Right atrium auricular region (tissue), 2 donors: ENCODE results near the gene RSKR. TPM values are rescaled to one million over a fixed set of nuclear protein-coding genes. Genes with fewer than 3 reads are reported as not detected.

ENCODE experiments used
- DNase-seq: peaks from one replicate; pipeline ENCODE4 v3.0.0-alpha.2; 2019; ENCODE audit warnings: low spot score
- H3K27ac ChIP-seq, 2 donors: fragments of 200-600 bp; sonication (generic); 1 replicate in 1 of 2; 2 replicates in 1 of 2; pipeline ENCODE4 v1.5.1; 2016 to 2019
- H3K27me3 ChIP-seq, 2 donors: fragments of 200-600 bp; sonication (generic); one replicate each; pipeline versions ENCODE4 v1.5.1 to v1.6.0; 2017 to 2019
- H3K36me3 ChIP-seq: fragments of 200-600 bp; sonication (generic); one replicate; pipeline ENCODE4 v1.5.1; 2016
- H3K4me1 ChIP-seq, 2 donors: fragments of 200-600 bp; sonication (generic); one replicate each; pipeline versions ENCODE4 v1.5.1 to v1.6.0; 2017 to 2019
- H3K4me3 ChIP-seq, 2 donors: fragments of 200-600 bp; sonication (generic); 1 replicate in 1 of 2; 2 replicates in 1 of 2; pipeline ENCODE4 v1.5.1; 2017 to 2019; ENCODE audit warnings: mild to moderate bottlenecking in 1 of 2, moderate library complexity in 1 of 2
- H3K9me3 ChIP-seq, 2 donors: fragments of 200-600 bp; sonication (generic); one replicate each; pipeline ENCODE4 v1.5.1; 2019
- total RNA-seq, 2 donors: library from RNA; depleted of rRNA; stranded (reverse); fragments of >200 nt; gene quantifications; one replicate each; pipeline ENCODE4 v1.1.0, GENCODE V29; 2016
- TF ChIP-seq, protein P1 (sequence below), 2 donors: fragments of 200-600 bp; sonication (generic); IDR thresholded peaks; one replicate each; pipeline ENCODE4 v1.5.1; 2019; ENCODE audit warnings: antibody characterized with exemption in 2 of 2

The RSKR gene
- total RNA-seq, 2 donors from 2014 or later, result 1.3 to 1.8 TPM

DNA sequence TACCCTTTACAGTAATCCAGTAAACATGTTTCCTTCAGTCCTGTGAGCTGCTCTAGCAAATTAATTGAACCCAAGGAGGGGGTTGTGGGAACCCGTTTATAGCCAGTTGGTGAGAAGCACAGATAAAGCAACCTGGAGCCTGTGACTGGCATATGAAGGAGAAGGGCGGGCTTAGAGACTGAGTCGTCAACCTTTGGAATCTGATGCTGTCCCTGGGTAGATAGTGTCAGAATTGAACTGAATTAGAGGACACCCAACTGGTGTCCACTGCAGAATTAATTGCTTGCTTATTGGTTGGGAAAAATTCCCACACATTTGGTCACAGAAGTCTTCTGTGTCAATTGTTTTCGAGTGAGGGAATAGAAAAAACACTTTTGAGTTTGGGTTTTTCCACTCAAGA, 12.8 kb upstream of the RSKR start:
- H3K4me3 ChIP-seq, result no peak overlapping the region
- no peak overlapping the region for H3K27ac ChIP-seq
- H3K36me3 ChIP-seq, result peaks cover 64% of the 10 kb centered on the region
- peaks cover 0 to 6% of the 10 kb centered on the region in 2 donors for H3K4me1 ChIP-seq
- no peak for DNase-seq
- no peaks in the 10 kb centered on the region for H3K9me3 ChIP-seq
- TF ChIP-seq, protein P1, sequence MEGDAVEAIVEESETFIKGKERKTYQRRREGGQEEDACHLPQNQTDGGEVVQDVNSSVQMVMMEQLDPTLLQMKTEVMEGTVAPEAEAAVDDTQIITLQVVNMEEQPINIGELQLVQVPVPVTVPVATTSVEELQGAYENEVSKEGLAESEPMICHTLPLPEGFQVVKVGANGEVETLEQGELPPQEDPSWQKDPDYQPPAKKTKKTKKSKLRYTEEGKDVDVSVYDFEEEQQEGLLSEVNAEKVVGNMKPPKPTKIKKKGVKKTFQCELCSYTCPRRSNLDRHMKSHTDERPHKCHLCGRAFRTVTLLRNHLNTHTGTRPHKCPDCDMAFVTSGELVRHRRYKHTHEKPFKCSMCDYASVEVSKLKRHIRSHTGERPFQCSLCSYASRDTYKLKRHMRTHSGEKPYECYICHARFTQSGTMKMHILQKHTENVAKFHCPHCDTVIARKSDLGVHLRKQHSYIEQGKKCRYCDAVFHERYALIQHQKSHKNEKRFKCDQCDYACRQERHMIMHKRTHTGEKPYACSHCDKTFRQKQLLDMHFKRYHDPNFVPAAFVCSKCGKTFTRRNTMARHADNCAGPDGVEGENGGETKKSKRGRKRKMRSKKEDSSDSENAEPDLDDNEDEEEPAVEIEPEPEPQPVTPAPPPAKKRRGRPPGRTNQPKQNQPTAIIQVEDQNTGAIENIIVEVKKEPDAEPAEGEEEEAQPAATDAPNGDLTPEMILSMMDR (IDR thresholded peaks at IDR 0.05), result no peak
- no peaks in the 10 kb centered on the region for H3K27me3 ChIP-seq

DNA sequence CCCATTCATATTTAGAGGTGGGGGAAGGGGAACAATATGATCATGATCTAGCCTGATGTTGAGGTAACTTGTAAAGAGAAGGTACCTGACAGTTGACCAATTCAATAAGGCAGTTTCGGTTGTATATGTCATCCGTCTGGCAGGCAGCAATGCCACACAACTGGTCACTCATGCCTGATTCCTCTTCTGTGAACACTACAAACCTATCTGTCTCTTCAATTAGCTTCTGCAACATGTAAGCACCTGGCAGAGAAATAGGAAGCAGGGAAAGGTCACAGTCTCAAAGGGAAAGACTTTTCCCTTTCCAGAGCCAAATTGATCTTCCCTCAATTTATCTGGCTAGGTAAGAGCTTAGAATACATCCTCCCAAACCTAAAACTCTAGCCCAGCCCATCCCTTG, 10.2 kb upstream of the RSKR start:
- peaks cover 0 to 6% of the 10 kb centered on the region in 2 donors for H3K4me1 ChIP-seq
- H3K4me3 ChIP-seq, result no peak overlapping the region
- no peak for DNase-seq
- peaks cover 64% of the 10 kb centered on the region for H3K36me3 ChIP-seq
- no peaks in the 10 kb centered on the region for H3K27me3 ChIP-seq
- peak overlapping the region in 1 of 2 donors; percentile 3 for H3K27ac ChIP-seq
- TF ChIP-seq, protein P1 (IDR thresholded peaks at IDR 0.05), result no peak
- H3K9me3 ChIP-seq, result no peaks in the 10 kb centered on the region

DNA sequence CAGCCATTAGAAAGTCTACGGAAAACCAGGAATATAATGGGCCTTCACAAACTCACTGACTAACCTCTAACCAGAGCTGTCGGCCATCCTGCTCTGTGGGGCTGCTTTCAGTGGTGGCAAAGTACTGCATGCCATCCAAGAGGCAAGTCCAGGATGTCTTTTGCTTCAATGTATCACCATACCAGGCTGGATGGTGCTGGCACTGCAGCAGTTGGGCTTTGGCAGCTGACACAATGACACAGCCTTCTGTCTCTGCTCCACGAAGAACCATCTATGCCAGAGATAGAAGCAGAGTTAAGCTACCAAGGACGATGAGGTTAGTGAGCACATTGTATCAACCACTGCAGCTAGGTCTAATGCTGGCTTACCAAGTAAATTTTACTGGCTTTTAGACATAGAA, 9.7 kb upstream of the RSKR start:
- Histone ChIP-seq H3K9me3 (no peaks in the 10 kb centered on the region), H3K4me3 (no peak overlapping the region), H3K27me3 (no peaks in the 10 kb centered on the region), H3K27ac (peak overlapping the region in 1 of 2 donors; percentile 3), H3K4me1 (peaks cover 0 to 6% of the 10 kb centered on the region in 2 donors), H3K36me3 (peaks cover 65% of the 10 kb centered on the region)
- TF ChIP-seq, protein P1 (IDR thresholded peaks at IDR 0.05), result no peak
- DNase-seq, result no peak

DNA sequence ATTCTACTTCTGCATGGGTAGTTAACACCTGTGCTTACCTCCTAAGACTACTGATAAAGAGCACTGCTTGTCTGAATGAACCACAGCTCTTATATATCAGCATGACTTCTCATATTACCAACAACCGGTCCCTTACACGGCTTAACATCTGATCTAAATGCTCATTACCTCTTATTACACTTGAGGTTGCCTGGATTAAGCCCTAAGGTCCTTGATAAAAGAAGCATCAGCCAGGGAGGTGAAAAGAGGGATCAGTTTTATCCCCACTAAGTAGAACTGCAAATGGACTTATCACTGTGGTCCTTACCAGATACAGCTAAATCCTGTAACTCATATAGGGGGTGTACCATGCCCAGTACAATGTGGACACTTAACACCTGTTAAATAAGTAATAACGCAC, 8.2 kb upstream of the RSKR start:
- no peak for DNase-seq
- Histone ChIP-seq H3K36me3 (peaks cover 66% of the 10 kb centered on the region), H3K4me3 (no peak overlapping the region), H3K9me3 (no peaks in the 10 kb centered on the region), H3K27me3 (no peaks in the 10 kb centered on the region), H3K4me1 (peaks cover 0 to 6% of the 10 kb centered on the region in 2 donors), H3K27ac (no peak overlapping the region)
- TF ChIP-seq, protein P1 (IDR thresholded peaks at IDR 0.05), result no peak

DNA sequence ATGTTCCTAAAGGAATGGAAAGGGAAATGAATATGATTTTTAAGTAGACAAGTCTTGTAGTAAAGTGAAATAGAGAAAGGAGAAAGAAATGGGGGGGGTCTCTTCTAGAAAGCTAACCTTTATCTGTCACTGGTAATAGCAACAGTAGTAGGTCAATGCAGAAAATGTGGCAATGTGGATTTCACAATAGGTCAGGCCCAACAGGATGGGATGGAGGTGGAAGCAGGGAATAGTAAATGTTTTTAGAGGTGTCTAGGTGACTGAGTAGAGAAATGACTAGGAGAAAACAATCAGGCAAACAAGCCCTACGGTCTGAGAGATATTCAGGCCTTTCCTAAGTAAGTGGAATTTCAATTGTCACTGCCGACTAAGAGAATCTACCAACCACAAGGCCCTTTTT, 6.0 kb upstream of the RSKR start:
- Histone ChIP-seq H3K4me3 (no peak overlapping the region), H3K9me3 (no peaks in the 10 kb centered on the region), H3K27ac (no peak overlapping the region), H3K4me1 (peaks cover 0 to 6% of the 10 kb centered on the region in 2 donors), H3K36me3 (peaks cover 87% of the 10 kb centered on the region), H3K27me3 (no peaks in the 10 kb centered on the region)
- no peak for DNase-seq
- TF ChIP-seq, protein P1 (IDR thresholded peaks at IDR 0.05), result no peak

DNA sequence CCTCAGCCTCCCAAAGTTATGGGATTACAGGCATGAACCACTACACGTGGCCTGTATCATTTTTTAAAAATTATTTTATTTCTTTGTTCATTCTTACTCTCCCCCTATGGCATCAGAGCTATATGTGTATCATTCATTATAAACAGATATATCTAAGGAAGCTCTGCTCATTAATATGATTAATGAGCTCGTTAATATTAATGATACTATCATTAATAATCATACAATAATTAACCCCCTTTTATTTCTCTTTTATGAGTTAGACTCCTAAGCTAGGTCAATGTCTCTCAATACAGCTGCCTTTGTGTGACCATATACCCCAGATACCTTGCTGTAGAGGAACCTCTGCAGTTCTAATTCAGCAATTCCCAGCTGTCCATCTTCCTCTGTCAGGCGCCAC, 4.5 kb upstream of the RSKR start:
- Histone ChIP-seq H3K27me3 (no peaks in the 10 kb centered on the region), H3K4me3 (no peak overlapping the region), H3K4me1 (peaks cover 0 to under 1% of the 10 kb centered on the region in 2 donors), H3K27ac (no peak overlapping the region), H3K36me3 (peaks cover 87% of the 10 kb centered on the region), H3K9me3 (no peaks in the 10 kb centered on the region)
- TF ChIP-seq, protein P1 (IDR thresholded peaks at IDR 0.05), result no peak
- no peak for DNase-seq
